Stimulated activated CD8-positive, alpha-beta memory T cell treated with anti-CD3 and anti-CD28 coated beads, Interleukin-12 subunit alpha, Interleukin-12 subunit beta, amount 100 ng/mL, for 4 hours (primary cell): ENCODE data around the gene KCNIP4.
"Not testable (repeated sequence)": the region's sequence is repeated elsewhere in the genome, so short reads cannot be mapped to it uniquely, and the experiment has no call there.

Experiments used
- DNase-seq: peaks from one replicate; pipeline ENCODE4 v3.0.0-alpha.2; 2020; ENCODE audit warnings: low read depth

KCNIP4 gene

GRCh38 chr4:21948347-21949072 is at the start of gene KCNIP4:
Gene KCNIP4 (minus strand): TSS chr4:21948772.
- no peak for DNase-seq

DNA sequence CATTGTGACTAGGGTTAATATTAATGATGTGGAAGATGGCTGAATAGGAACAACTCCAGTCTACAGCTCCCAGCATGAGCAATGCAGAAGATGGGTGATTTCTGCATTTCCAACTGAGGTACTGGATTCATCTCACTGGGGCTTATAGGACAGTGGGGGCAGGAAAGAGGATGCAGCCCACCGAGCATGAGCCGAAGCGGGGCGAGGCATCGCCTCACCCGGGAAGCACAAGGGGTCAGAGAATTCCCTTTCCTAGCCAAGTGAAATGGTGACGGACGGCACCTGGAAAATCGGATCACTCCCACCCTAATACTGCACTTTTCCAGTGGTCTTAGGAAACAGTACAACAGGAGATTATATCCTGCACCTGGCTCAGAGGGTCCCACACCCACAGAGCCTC is 48.0 kb upstream of the KCNIP4 start:
- not testable (repeated sequence) for DNase-seq

DNA sequence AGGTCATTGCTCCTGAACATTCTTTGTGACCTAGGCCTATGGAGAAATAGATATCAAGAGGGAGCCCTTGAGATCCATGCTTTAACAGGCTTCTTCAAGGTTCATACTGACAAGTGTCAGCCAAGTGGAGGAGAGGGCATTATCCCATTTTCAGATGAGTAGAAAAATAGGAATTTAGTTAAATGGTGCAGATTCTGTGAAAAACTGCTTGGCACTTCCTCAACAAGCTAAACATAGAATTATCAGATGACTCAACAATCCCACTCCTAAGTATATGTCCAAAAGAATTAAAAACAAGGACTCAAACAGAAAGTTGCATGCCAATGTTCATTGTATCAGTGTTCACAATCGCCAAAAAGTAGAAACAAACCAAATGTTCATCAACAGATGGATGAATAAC is 43.8 kb upstream of the KCNIP4 start:
- DNase-seq: no peak

- DNase-seq: no peak
Measured at GRCh38 chr4:21991562-21991961, 43.0 kb upstream of the KCNIP4 start.

- DNase-seq: no peak
Measured at GRCh38 chr4:21991050-21991449, 42.5 kb upstream of the KCNIP4 start.

DNA sequence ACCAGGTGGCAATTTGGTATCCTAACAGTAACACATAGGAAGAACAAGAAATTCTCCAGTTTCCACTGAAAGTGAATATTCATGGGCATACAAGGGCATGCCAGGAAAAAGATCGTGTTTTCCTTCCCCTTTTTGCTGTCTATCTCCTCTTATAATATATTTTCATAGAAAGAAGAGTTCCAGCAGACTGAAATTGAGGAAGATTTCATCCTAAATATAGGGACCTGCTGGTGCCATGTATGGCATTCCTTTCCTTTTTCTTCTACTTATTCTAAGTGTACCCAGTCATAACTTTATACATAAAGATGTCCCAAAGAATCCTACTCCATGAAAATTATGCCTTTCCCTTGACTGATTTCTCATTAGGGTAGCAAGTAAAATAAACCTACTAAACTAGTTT is 40.8 kb upstream of the KCNIP4 start:
- no peak for DNase-seq

- DNase-seq: no peak
Measured at GRCh38 chr4:21986307-21986706, 37.7 kb upstream of the KCNIP4 start.

DNA sequence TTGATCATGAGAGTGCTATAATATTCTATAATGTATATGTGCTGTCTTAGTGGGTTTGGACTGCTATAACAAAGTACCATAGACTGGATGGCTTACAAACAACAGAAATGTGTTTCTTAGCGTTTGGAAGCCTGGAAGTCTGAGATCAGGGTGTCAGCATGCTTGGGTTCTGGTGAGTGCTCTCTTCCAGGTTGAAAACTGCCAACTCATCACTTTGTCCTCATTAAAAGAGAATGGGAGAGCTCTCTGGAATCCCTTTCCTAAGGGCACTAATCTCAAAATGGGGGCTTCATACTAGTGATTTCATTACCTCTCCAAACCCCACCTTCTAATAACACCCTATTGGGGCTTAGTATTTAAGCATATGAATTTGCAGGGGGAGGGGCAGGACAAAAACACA is 33.5 kb upstream of the KCNIP4 start:
- no peak for DNase-seq

DNA sequence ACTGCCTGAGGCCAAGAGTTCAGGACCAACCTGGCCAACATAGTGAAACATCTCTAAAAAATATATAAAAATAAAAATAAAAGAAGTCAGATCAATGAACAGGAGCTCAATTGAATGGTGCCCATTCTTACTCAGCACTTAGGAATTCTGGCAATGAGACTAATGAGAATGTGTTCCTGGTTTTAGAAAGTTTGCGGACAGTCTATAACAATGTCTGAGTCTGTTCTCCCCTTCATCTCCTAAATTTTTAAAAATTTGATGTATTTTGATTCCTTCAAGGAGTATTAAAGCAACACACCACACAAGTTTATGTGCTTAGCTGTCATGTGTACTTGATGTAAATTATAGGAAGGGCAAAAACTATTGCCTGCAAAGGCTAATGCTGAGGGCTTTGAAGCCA is 30.6 kb upstream of the KCNIP4 start:
- DNase-seq: no peak

- no peak for DNase-seq
Measured at GRCh38 chr4:21976166-21976565, 27.6 kb upstream of the KCNIP4 start.

DNA sequence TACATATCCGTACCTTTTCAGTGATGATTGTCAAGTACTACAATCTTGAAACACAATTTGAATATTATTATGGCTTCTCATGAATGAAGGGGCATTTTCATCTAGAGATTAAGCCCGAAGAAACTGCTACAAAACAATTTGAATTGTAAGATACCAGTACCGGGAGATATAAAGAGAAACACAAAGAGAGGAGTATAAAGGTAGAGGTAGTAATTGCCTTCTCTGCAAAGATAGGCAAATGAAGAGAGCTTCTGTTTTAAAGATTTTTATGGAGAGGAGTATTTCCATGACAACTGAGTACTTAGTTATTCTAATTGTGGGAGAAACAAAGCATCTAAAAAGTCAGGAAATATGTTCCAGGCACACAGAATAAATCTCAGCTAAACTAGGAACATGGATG is 25.3 kb upstream of the KCNIP4 start:
- DNase-seq: no peak

GRCh38 chr4:21964762-21965319 is 16.3 kb upstream of the KCNIP4 start:
- DNase-seq: no peak

DNA sequence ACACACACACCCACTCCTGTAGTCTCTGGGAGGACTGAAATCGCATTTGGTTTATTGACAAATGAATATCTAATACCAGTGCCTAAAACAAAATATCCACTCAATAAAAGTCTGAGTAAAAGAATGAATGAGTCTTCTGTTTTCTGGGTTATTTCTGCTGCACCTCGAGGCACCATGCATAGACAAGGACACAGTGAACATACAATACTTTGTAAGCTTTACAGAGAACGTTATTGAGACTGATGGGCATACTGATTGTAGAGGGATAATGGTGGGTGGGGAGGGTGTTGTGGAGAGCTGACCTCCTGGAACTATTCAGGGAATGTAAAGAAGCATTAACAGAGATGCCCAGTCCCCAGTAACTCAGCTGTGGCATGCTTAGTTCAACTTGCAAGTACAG is 14.1 kb upstream of the KCNIP4 start:
- no peak for DNase-seq

- no peak for DNase-seq
Measured at GRCh38 chr4:21960793-21961192, 12.2 kb upstream of the KCNIP4 start.

DNA sequence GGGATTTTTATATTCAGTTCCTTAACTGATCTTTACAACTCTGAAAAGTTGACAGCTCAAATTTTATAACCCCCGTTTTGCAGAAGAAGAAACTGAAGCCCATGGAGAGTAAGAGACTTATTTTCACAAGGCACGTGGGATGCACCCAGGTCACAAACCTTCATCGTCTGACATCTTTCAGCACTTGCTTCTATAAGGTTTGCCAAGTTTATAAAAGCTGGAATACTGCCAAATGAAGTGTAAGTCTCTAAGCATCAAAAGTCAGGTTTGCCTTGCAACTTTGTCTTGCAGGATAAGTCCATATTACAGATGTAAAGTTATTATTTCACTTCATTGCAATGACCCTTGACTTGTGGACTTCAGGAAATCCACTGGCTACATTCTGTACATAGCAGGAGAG is 6.3 kb upstream of the KCNIP4 start:
- no peak for DNase-seq

DNA sequence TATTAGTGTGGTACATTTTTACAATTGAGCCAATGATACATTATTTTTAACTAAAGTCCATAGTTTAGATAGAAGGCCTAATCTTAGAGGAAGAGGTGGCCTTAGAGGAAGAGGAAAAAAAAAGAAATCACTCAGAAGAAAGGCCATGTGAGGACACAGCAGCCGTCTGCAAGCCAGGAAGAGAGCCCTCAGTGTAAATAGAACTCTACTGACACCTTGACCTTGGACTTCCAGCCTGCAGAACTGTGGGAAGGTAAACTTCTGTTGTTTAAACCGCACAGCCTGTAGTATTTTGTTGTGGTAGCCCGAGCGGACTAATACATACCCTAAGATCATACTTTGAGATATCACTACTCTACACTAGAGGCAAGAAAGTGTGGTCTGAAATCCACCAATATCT is 5.1 kb upstream of the KCNIP4 start:
- no peak for DNase-seq

GRCh38 chr4:21952549-21952948 is 4.0 kb upstream of the KCNIP4 start:
- DNase-seq: no peak

DNA sequence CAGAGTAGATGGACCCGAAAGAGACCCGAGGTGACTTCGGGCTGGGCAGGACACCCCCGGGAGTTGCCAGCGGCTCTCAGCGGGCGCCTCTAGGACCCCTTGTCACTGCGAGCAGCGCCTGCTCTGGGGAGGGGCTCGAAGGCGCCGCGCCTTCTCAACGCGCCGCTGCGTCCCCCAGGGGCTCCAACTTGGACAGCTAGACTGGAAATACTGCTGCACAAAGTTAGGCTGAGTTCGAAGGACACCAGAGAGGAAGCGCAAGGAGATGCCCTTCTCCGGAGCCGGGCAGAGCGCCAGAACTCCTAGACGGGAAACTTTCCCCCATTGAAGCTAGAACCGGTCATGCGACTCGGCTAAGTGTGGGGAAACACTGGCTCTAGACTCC is 493 bp upstream of the KCNIP4 start:
- DNase-seq: no peak

DNA sequence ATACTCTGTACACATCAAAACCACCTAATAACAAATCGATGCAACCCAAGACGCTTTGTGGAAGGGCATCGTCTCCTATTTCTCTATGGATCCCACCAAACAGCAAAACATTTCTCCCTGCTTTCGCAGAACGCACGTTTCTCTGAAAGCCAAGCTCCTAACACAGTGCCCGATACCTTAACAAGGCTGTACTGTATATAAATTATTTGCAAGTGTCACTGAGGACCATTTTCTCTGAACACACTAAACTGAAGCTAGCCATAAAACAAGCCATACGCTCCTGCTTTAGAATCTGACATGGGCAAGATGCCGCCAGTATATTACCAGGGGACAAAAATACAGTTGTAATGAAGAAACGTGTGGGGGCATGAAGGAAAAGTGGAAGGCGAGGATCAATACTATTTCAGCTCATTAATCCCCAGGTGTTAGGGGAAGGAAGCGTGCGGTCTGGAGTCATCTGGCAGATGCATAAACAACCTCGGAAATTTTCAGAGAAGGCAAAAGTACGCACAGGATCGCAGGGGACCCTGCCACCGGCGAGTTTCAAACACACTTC is 703 bp downstream of the KCNIP4 start:
- DNase-seq: no peak

DNA sequence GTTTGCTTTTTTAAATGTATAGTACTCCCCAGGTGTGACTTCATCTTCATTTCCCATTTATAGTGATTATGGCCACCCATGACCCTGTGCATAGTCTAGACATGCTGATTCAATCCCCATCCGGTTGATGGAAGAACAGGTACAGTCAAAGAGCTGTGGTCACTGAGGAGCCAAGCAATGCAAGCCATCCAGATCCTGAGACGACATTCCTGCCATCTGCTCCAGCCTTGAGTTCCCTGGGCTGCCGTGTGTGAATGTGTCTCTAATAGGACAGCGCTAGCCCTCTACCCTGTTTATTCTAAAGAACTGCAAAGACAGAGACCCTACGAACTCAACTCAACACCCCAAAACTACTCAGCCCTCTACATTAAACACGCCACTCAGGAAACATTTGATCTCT is 1.7 kb downstream of the KCNIP4 start:
- DNase-seq: no peak

DNA sequence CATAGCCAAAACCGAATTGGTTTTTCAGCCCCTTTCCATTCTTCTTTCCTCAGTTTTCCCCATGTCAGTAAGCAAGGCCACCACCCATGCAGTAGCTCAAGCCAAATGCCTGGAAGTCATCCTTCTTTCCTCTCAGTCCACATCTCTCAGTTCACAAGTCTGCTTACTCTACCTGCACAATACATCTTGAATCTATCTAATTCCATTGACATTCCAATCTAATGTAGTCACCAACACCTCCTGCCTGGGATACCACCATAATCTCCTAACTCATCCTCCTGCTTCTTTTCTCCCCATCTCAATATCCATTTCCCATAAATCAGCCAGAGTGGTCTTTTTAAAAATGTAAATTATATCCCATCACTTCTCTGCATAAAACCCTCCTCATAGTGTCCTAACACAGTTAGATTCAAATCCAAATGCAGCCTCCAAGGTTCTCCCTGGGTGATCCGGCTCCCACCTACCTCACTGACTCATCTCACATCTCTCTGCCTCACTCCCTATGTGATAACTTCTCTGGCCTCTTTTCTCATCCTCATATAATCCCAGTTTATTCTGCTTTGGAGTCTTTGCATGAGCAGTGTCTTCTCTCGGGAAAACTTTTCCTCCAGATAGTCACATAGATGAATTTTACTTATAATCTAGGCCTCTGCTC is 26.9 kb downstream of the KCNIP4 start:
- DNase-seq: no peak

GRCh38 chr4:21915761-21916160 is 32.8 kb downstream of the KCNIP4 start:
- no peak for DNase-seq

GRCh38 chr4:21901831-21902230 is 46.7 kb downstream of the KCNIP4 start:
- DNase-seq: no peak
